Gastrocnemius medialis (tissue), 4 donors: ENCODE results near the gene TRIOBP.

ENCODE experiments used
- POLR2A ChIP-seq, 2 donors: fragments of 450-650 bp; IDR thresholded peaks; one replicate each; pipeline ENCODE4 v1.6.1; 2017; ENCODE audit warnings: antibody characterized with exemption in 2 of 2, mild to moderate bottlenecking in 2 of 2, moderate library complexity in 2 of 2
- TF ChIP-seq, protein P1 (sequence below), 5 experiments: fragments of 450-650 bp in 3 of 5; fragments of 200-600 bp in 2 of 5; sonication (generic) in 2 of 5; IDR thresholded peaks in 4 of 5; conservative IDR thresholded peaks in 1 of 5; 1 replicate in 4 of 5; 2 replicates in 1 of 5; pipeline ENCODE4 v1.5.1; 2016 to 2019; ENCODE audit warnings: antibody characterized with exemption in 5 of 5, mild to moderate bottlenecking in 3 of 5, moderate library complexity in 3 of 5

GRCh38 chr22:37768273-37768672 lies 71.4 kb downstream of the TRIOBP start:
- TF ChIP-seq, protein P1, sequence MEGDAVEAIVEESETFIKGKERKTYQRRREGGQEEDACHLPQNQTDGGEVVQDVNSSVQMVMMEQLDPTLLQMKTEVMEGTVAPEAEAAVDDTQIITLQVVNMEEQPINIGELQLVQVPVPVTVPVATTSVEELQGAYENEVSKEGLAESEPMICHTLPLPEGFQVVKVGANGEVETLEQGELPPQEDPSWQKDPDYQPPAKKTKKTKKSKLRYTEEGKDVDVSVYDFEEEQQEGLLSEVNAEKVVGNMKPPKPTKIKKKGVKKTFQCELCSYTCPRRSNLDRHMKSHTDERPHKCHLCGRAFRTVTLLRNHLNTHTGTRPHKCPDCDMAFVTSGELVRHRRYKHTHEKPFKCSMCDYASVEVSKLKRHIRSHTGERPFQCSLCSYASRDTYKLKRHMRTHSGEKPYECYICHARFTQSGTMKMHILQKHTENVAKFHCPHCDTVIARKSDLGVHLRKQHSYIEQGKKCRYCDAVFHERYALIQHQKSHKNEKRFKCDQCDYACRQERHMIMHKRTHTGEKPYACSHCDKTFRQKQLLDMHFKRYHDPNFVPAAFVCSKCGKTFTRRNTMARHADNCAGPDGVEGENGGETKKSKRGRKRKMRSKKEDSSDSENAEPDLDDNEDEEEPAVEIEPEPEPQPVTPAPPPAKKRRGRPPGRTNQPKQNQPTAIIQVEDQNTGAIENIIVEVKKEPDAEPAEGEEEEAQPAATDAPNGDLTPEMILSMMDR (IDR thresholded peaks at IDR 0.05 in 4 of 5, conservative IDR thresholded peaks at IDR 0.05 in 1 of 5): no peak
- no peak for TF ChIP-seq POLR2A (IDR thresholded peaks at IDR 0.05)
